DND-41 (cell line): ENCODE measurements around the gene THSD7A.

Source experiments
- EZH2 ChIP-seq: IDR thresholded peaks from 3 replicates; pipeline ENCODE4 v1.6.1; 2012; ENCODE audit warnings: borderline replicate concordance, low read depth, mild to moderate bottlenecking, moderate library complexity, low read length, inconsistent platforms; ENCODE audit not compliant: severe bottlenecking
- TF ChIP-seq, protein P1 (sequence below): IDR thresholded peaks from 2 replicates; pipeline ENCODE4 v1.5.1; 2012; ENCODE audit warnings: borderline replicate concordance, low read length, moderate library complexity, mild to moderate bottlenecking; ENCODE audit not compliant: poor library complexity, severe bottlenecking; ENCODE audit errors: extremely low read depth

DNA sequence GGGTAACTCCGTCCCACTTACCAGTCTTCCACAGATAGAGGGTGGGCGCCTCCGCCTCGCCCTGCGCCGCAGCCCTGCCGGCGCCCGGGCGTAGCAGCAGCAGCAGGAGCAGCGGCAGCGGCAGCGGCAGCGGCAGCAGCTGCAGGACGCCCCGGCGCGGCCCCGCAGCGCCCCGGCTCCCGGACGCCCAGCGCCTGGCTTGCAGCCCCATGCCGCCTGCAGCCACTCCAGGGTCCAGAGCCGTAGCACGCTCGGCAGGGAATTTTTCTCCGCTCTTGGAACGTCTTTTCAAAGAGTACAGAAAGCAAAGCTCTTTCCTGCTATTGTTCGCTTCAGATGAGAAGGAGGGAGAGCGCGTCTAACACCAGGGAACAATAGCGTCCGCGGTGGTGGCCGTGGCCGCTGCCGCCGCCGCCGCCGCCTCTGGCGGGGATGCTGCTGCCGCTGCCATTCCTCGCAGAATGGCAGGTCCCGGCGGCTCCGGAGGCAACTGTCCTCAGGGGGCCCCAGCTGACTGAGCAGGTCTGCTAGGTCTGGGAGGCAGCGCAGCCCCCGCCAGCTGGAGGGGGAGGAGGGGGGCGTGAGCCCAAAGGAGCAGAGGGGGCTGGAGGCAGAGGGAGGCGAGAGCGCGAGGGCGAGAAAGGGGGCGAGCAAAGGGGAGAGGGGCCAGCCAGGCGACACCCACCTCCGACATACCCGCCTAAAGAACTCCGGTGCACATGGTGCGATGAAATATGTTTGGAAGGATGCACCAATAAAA is at the start of gene THSD7A:
- TF ChIP-seq, protein P1, sequence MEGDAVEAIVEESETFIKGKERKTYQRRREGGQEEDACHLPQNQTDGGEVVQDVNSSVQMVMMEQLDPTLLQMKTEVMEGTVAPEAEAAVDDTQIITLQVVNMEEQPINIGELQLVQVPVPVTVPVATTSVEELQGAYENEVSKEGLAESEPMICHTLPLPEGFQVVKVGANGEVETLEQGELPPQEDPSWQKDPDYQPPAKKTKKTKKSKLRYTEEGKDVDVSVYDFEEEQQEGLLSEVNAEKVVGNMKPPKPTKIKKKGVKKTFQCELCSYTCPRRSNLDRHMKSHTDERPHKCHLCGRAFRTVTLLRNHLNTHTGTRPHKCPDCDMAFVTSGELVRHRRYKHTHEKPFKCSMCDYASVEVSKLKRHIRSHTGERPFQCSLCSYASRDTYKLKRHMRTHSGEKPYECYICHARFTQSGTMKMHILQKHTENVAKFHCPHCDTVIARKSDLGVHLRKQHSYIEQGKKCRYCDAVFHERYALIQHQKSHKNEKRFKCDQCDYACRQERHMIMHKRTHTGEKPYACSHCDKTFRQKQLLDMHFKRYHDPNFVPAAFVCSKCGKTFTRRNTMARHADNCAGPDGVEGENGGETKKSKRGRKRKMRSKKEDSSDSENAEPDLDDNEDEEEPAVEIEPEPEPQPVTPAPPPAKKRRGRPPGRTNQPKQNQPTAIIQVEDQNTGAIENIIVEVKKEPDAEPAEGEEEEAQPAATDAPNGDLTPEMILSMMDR, result no peak
- TF ChIP-seq EZH2, result no peak
